GM12878 (cell line): ENCODE data around the gene RRAS. TPM values are rescaled to one million over a fixed set of nuclear protein-coding genes. Genes with fewer than 3 reads are reported as not detected.

ENCODE experiments used
- ATF7 ChIP-seq: fragments of 450-650 bp; IDR thresholded peaks from 2 replicates; pipeline ENCODE4 v1.6.1; 2016; ENCODE audit warnings: low read depth, mild to moderate bottlenecking
- BCL11A ChIP-seq: IDR thresholded peaks from 2 replicates; pipeline ENCODE4 v1.6.1; 2011; ENCODE audit warnings: low read depth, low read length
- BHLHE40 ChIP-seq, 2 experiments: fragments of 450-650 bp in 1 of 2; IDR thresholded peaks; 2 replicates each; pipeline ENCODE4 v1.6.1; 2011 to 2017; ENCODE audit warnings: low read depth in 2 of 2, borderline replicate concordance in 1 of 2, improper control_type of control experiment in 1 of 2, low read length in 1 of 2, mild to moderate bottlenecking in 1 of 2
- EGR1 ChIP-seq, 2 experiments: IDR thresholded peaks; 1 replicate in 1 of 2; 2 replicates in 1 of 2; pipeline ENCODE4 v1.6.1; 2011 to 2012; ENCODE audit warnings: low read depth in 2 of 2, low read length in 2 of 2, borderline replicate concordance in 1 of 2, mild to moderate bottlenecking in 1 of 2, moderate library complexity in 1 of 2
- HCFC1 ChIP-seq: fragments of 150-350 bp; IDR thresholded peaks from 2 replicates; pipeline ENCODE4 v1.6.1; 2014; ENCODE audit warnings: low read length
- IKZF1 ChIP-seq: fragments of 450-650 bp; conservative IDR thresholded peaks from 2 replicates; pipeline ENCODE4 v1.6.1; 2017; ENCODE audit warnings: antibody characterized with exemption, mild to moderate bottlenecking
- LARP7 ChIP-seq: fragments of 450-650 bp; IDR thresholded peaks from 2 replicates; pipeline ENCODE4 v1.6.1; 2017; ENCODE audit warnings: mild to moderate bottlenecking
- NFIC ChIP-seq: IDR thresholded peaks from 2 replicates; pipeline ENCODE4 v1.6.1; 2012; ENCODE audit warnings: low read depth, mild to moderate bottlenecking, inconsistent platforms, low read length, moderate library complexity
- NRF1 ChIP-seq: conservative IDR thresholded peaks from 2 replicates; pipeline ENCODE4 v1.6.1; 2011; ENCODE audit warnings: mild to moderate bottlenecking, low read depth, low read length, improper control_type of control experiment
- POLR2AphosphoS5 ChIP-seq: IDR thresholded peaks from 2 replicates; pipeline ENCODE4 v1.6.1; 2011; ENCODE audit warnings: mild to moderate bottlenecking, low read length, inconsistent platforms
- SIN3A ChIP-seq: IDR thresholded peaks from 2 replicates; pipeline ENCODE4 v1.6.1; 2012; ENCODE audit warnings: low read depth, low read length, improper control_type of control experiment
- YY1 ChIP-seq: IDR thresholded peaks from 2 replicates; pipeline ENCODE4 v1.6.1; 2011; ENCODE audit warnings: low read depth, mild to moderate bottlenecking, low read length
- ZBED1 ChIP-seq: IDR thresholded peaks from 2 replicates; pipeline ENCODE4 v1.6.1; 2016; ENCODE audit warnings: borderline replicate concordance
- polyA plus RNA-seq, 11 experiments: library from polyadenylated mRNA; depleted of rRNA in 4 of 11; unstranded in 6 of 11; stranded (reverse) in 5 of 11; fragments of >200 nt; fragmentation: Nextera tagmentation in 4 of 11; fragmentation: Illumina TruSeq in 1 of 11; extraction: Ambion mirVana in 4 of 11; extraction: Trizol in 1 of 11; gene quantifications; 1 replicate in 1 of 11; 2 replicates in 10 of 11; pipeline versions ENCODE4 v1.2.1 to v1.2.3, GENCODE V29; 2011 to 2016; ENCODE audit warnings: inconsistent platforms in 2 of 11, missing spikeins in 2 of 11, low read depth in 1 of 11
- total RNA-seq, 4 experiments: library from RNA; depleted of rRNA in 3 of 4; stranded (reverse); fragments of >200 nt in 3 of 4; fragmentation: Illumina TruSeq in 1 of 4; extraction: Trizol in 1 of 4; gene quantifications; 2 replicates each; pipeline versions ENCODE4 v1.2.1 to v1.2.3, GENCODE V29; 2013 to 2021
- TF ChIP-seq, protein P1 (sequence below): fragments of 450-650 bp; conservative IDR thresholded peaks from 2 replicates; pipeline ENCODE4 v1.6.1; 2017; ENCODE audit warnings: mild to moderate bottlenecking, moderate library complexity
- TF ChIP-seq, protein P2 (sequence below): IDR thresholded peaks from 2 replicates; pipeline ENCODE4 v1.6.1; 2012; ENCODE audit warnings: low read depth, low read length, improper control_type of control experiment
- TF ChIP-seq, protein P3 (sequence below): fragments of 450-650 bp; formaldehyde crosslinking; IDR thresholded peaks from 2 replicates; pipeline ENCODE4 v1.4.0; 2022; ENCODE audit warnings: mild to moderate bottlenecking, moderate library complexity
- TF ChIP-seq, protein P4 (sequence below): fragments of 450-650 bp; IDR thresholded peaks from 2 replicates; pipeline ENCODE4 v1.6.1; 2016; ENCODE audit warnings: mild to moderate bottlenecking, moderate library complexity, borderline replicate concordance
- TF ChIP-seq, protein P5 (sequence below): fragments of 450-650 bp; IDR thresholded peaks from 2 replicates; pipeline ENCODE4 v1.6.1; 2016; ENCODE audit warnings: mild to moderate bottlenecking

Gene RRAS
- total and polyA plus RNA-seq, 10 of the 15 experiments (the other 5 are each of a cell fraction or from before 2014, with no cell fraction given) = 0.24 to 5.8 (median 1.8) TPM

DNA sequence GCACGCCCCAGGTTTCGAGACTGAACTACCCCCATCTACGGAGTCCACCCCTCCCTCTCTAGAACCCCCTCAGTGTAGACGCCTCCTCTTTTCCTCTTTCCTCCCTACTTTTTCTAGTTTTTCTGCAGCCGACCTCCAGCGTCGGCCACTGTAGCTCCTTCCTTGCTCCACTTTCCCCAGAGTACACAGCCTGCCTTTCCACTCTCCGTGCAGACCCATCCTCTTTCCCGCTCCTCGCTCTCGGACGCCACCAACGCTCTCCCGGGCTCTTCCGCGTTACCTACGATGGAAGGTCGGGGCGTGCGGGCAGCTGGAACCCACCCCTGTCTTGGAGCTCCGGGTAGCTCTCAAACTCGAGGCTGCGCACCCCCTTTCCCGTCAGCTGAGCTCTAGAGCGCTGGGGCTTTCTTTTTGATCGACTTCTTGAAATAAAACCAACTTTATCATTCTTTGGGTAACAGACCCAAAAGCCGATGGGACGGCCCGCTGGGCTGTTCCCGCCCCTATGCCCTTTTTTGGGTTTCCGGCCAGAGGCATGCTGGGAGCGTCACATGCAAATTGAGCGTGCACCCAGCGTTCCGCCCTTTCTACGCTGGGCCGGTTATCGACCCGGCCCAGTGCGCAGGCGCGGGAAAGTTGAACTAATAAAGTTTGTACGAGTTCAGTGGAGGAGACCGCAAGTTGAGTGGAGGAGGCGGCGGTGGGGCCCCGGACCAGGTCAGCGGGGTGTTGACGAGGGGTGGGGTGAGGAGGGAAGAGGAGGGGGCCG, 25.6 kb upstream of the RRAS start, which contains the start of the genes BCL2L12 and IRF3 (continued):
- TF ChIP-seq BHLHE40 (IDR thresholded peaks at IDR 0.05; ENCODE audit: borderline replicate concordance in 1 of 2, low read depth in 2 of 2, low read length in 1 of 2) (peak; percentile 43 to 57; a peak in 2 of 4 replicates), HCFC1 (peak; percentile 10), YY1 (peak; percentile 7; the same call in 1 of the 2 replicates), IKZF1 (0 out of 2 replicates have a peak, but pooled peaks have one; percentile 16), LARP7 (no peak), SIN3A (peak; percentile 95), EGR1 (IDR thresholded peaks at IDR 0.05; ENCODE audit: borderline replicate concordance in 1 of 2, low read depth in 2 of 2, low read length in 2 of 2) (peak; percentile 30 to 84; a peak in 2 of 3 replicates), NRF1 (peak; percentile 93), ATF7 (peak; percentile 74), ZBED1 (no peak), POLR2AphosphoS5 (0 out of 2 replicates have a peak, but pooled peaks have one; percentile 30), NFIC (no peak), BCL11A (no peak)
- TF ChIP-seq, protein P1, sequence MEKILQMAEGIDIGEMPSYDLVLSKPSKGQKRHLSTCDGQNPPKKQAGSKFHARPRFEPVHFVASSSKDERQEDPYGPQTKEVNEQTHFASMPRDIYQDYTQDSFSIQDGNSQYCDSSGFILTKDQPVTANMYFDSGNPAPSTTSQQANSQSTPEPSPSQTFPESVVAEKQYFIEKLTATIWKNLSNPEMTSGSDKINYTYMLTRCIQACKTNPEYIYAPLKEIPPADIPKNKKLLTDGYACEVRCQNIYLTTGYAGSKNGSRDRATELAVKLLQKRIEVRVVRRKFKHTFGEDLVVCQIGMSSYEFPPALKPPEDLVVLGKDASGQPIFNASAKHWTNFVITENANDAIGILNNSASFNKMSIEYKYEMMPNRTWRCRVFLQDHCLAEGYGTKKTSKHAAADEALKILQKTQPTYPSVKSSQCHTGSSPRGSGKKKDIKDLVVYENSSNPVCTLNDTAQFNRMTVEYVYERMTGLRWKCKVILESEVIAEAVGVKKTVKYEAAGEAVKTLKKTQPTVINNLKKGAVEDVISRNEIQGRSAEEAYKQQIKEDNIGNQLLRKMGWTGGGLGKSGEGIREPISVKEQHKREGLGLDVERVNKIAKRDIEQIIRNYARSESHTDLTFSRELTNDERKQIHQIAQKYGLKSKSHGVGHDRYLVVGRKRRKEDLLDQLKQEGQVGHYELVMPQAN = peak; percentile 68; the same call in 1 of the 2 replicates
- TF ChIP-seq, protein P2, sequence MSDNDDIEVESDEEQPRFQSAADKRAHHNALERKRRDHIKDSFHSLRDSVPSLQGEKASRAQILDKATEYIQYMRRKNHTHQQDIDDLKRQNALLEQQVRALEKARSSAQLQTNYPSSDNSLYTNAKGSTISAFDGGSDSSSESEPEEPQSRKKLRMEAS = no peak; the same call in 1 of the 2 replicates
- TF ChIP-seq, protein P3, sequence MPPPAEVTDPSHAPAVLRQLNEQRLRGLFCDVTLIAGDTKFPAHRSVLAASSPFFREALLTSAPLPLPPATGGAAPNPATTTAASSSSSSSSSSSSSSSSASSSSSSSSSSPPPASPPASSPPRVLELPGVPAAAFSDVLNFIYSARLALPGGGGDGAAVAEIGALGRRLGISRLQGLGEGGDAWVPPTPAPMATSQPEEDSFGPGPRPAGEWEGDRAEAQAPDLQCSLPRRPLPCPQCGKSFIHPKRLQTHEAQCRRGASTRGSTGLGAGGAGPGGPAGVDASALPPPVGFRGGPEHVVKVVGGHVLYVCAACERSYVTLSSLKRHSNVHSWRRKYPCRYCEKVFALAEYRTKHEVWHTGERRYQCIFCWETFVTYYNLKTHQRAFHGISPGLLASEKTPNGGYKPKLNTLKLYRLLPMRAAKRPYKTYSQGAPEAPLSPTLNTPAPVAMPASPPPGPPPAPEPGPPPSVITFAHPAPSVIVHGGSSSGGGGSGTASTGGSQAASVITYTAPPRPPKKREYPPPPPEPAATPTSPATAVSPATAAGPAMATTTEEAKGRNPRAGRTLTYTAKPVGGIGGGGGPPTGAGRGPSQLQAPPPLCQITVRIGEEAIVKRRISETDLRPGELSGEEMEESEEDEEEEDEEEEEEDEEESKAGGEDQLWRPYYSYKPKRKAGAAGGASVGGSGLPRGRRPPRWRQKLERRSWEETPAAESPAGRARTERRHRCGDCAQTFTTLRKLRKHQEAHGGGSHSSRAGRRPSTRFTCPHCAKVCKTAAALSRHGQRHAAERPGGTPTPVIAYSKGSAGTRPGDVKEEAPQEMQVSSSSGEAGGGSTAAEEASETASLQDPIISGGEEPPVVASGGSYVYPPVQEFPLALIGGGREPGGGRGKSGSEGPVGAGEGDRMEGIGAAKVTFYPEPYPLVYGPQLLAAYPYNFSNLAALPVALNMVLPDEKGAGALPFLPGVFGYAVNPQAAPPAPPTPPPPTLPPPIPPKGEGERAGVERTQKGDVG (CRISPR knock-in tag) = no peak
- TF ChIP-seq, protein P4, sequence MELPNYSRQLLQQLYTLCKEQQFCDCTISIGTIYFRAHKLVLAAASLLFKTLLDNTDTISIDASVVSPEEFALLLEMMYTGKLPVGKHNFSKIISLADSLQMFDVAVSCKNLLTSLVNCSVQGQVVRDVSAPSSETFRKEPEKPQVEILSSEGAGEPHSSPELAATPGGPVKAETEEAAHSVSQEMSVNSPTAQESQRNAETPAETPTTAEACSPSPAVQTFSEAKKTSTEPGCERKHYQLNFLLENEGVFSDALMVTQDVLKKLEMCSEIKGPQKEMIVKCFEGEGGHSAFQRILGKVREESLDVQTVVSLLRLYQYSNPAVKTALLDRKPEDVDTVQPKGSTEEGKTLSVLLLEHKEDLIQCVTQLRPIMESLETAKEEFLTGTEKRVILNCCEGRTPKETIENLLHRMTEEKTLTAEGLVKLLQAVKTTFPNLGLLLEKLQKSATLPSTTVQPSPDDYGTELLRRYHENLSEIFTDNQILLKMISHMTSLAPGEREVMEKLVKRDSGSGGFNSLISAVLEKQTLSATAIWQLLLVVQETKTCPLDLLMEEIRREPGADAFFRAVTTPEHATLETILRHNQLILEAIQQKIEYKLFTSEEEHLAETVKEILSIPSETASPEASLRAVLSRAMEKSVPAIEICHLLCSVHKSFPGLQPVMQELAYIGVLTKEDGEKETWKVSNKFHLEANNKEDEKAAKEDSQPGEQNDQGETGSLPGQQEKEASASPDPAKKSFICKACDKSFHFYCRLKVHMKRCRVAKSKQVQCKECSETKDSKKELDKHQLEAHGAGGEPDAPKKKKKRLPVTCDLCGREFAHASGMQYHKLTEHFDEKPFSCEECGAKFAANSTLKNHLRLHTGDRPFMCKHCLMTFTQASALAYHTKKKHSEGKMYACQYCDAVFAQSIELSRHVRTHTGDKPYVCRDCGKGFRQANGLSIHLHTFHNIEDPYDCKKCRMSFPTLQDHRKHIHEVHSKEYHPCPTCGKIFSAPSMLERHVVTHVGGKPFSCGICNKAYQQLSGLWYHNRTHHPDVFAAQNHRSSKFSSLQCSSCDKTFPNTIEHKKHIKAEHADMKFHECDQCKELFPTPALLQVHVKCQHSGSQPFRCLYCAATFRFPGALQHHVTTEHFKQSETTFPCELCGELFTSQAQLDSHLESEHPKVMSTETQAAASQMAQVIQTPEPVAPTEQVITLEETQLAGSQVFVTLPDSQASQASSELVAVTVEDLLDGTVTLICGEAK = peak; percentile 98
- TF ChIP-seq, protein P5, sequence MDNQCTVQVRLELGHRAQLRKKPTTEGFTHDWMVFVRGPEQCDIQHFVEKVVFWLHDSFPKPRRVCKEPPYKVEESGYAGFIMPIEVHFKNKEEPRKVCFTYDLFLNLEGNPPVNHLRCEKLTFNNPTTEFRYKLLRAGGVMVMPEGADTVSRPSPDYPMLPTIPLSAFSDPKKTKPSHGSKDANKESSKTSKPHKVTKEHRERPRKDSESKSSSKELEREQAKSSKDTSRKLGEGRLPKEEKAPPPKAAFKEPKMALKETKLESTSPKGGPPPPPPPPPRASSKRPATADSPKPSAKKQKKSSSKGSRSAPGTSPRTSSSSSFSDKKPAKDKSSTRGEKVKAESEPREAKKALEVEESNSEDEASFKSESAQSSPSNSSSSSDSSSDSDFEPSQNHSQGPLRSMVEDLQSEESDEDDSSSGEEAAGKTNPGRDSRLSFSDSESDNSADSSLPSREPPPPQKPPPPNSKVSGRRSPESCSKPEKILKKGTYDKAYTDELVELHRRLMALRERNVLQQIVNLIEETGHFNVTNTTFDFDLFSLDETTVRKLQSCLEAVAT = peak; percentile 59
